ACC112 (cell line): Measurements from ENCODE around the gene E2F4.

Source experiments
- H2AFZ ChIP-seq: fragments of 200-600 bp; sonication (generic); one replicate; pipeline ENCODE4 v1.6.0; 2017; ENCODE audit warnings: antibody characterized with exemption, low read length; ENCODE audit not compliant: unreplicated experiment
- H3K27ac ChIP-seq: fragments of 200-600 bp; sonication (generic); 2 replicates; pipeline ENCODE4 v1.5.1; 2014; ENCODE audit warnings: low read depth, mild to moderate bottlenecking, antibody characterized with exemption, low read length, moderate library complexity
- H3K27me3 ChIP-seq: fragments of 200-600 bp; sonication (generic); 2 replicates; pipeline ENCODE4 v1.6.1; 2014; ENCODE audit warnings: mild to moderate bottlenecking, antibody characterized with exemption, low read length, moderate library complexity, mixed read lengths; ENCODE audit not compliant: insufficient read depth
- H3K36me3 ChIP-seq: fragments of 200-600 bp; sonication (generic); 2 replicates; pipeline ENCODE4 v1.6.1; 2016; ENCODE audit warnings: mild to moderate bottlenecking, antibody characterized with exemption, low read length, moderate library complexity, mixed read lengths; ENCODE audit not compliant: insufficient read depth
- H3K4me1 ChIP-seq: fragments of 200-600 bp; sonication (generic); one replicate; pipeline ENCODE4 v1.6.1; 2016; ENCODE audit warnings: low read length, mixed read lengths; ENCODE audit not compliant: insufficient read depth, unreplicated experiment, control insufficient read depth
- H3K4me3 ChIP-seq: fragments of 200-600 bp; sonication (generic); 2 replicates; pipeline ENCODE4 v1.5.1; 2014; ENCODE audit warnings: mild to moderate bottlenecking, low read depth, low read length
- H3K79me2 ChIP-seq: fragments of 200-600 bp; sonication (generic); one replicate; pipeline ENCODE4 v1.6.0; 2016; ENCODE audit warnings: low read length; ENCODE audit not compliant: control insufficient read depth, unreplicated experiment, insufficient read depth

E2F4 gene

DNA sequence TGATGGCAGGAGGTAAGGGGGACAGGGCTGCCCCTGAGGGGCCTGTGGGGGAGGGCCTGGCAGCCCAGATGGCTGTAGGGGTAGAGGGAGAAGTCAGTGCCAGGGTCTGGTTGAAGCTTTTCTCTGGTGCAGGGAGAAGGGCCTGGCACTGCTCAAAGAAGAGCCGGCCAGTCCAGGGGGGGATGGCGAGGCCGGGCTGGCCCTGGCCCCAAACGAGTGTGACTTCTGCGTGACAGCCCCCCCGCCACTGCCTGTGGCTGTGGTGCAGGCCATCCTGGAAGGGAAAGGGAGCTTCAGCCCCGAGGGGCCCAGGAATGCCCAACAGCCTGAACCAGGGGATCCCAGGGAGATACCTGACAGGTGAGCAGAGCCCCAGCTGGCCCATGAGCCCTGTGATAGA is 24.4 kb upstream of the E2F4 start:
- Histone ChIP-seq H3K4me1 (peaks cover 14% of the 10 kb centered on the region), H3K79me2 (peaks cover 3% of the 10 kb centered on the region), H3K4me3 (no peak overlapping the region)

DNA sequence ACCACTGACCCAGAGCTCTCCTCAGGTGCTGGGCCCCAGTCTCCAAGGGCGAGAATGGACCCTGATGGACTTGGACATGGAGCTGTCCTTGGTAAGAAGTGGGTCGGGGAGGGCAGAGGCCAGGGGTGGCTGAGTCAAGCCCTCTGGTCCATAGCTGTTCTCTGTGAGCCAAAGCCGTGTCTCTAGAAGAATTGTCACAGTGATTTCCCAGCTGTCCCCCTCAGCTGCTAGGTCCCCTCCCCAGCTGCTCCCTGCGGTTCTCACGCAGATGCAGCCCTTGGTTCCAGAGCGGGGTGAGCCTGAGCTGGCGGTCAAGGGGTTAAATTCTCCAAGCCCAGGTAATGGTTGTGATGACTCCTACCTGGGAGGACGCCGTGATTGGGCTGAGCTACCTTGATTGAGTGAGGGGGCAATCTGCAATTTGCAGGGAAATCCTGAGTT is 22.9 kb upstream of the E2F4 start:
- H3K27ac ChIP-seq = no peak overlapping the region
- H3K27me3 ChIP-seq = no peaks in the 10 kb centered on the region
- H3K4me3 ChIP-seq = no peak overlapping the region
- H2AFZ ChIP-seq = no peak overlapping the region
- H3K79me2 ChIP-seq = peaks cover 3% of the 10 kb centered on the region
- no peaks in the 10 kb centered on the region for H3K36me3 ChIP-seq
- H3K4me1 ChIP-seq = peaks cover 23% of the 10 kb centered on the region

More for the DNA sequence above, 24.4 kb upstream of the E2F4 start:
- Histone ChIP-seq H3K27me3 (no peaks in the 10 kb centered on the region), H2AFZ (no peak overlapping the region), H3K27ac (no peak overlapping the region), H3K36me3 (no peaks in the 10 kb centered on the region)

DNA sequence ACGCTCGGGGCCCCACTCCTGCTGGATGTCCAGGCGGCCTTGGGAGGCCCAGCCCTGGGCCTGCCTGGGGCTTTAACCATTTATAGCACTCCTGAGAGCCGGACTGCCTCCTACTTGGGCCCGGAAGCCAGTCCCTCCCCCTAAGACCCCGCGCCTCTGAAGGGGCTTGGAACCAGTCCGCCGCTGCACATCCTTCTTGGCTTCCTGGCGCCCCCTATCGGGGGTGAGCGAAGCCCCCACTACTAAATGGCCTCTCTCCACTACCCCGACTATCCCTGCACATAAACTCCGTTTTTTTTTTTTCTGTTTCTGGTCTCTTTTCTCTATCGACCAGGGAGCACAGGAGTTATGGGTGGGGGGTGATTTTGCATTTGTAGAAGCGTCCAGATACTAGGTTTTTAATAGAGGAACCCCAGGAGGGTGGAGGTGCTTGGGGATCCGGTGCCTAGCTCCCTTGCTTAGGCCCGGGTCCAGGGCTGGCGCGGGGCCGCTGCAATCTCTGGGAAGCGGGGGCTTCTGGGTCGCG is 22.2 kb upstream of the E2F4 start:
- peak overlapping the region; percentile 90 for H3K27ac ChIP-seq
- peak overlapping the region; percentile 80 for H3K4me3 ChIP-seq
- H3K36me3 ChIP-seq = no peaks in the 10 kb centered on the region
- H2AFZ ChIP-seq = peak overlapping the region; percentile 90
- H3K4me1 ChIP-seq = peaks cover 28% of the 10 kb centered on the region
- H3K27me3 ChIP-seq = no peaks in the 10 kb centered on the region
- peaks cover 3% of the 10 kb centered on the region for H3K79me2 ChIP-seq

DNA sequence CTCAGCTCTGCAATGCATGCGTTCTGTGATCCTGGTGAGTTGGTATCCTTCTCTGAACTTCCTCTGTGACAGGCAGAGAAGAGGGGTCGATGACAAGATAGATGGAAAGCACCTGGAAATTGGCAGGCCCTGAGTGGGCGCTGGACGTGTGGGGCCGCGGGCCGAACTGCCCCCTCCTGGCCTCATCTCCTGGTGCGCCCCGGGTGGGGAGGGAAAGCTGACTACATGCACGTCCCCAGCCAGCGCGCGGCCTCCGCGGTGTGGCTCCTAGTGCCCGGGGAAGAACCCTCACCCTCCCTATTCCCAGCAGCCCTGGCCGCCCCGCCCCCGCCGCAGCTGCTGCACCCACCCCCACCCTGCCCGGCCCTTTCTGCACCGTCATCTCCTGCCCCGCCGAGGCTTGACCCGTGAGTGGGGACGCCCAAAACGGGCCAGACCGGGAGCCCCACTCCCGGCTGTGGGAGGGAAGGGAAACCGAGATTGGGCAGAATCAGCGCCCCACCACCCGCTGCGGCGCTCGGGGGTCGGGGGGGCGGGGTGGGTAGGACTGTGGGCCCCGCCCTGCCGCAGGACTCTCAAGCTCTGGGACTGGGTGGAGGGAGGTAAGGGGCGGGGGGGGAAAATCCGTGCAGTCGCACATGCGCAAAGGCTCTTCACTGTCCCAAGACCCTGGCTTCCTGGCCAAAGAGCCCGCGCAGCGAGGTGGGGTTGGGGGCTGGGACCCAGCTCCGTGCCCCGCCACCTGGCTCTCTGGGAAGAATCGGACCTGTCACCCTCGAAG is 21.6 kb upstream of the E2F4 start, which contains the start of gene NOL3:
NOL3 (plus strand) TSS at position 371 of the 781 bp plus-strand sequence.
- peak within 1 kb of the TSS; percentile 90 for H2AFZ ChIP-seq
- H3K36me3 ChIP-seq = no peaks in the 10 kb centered on the region
- H3K27ac ChIP-seq = peak within 1 kb of the TSS; percentile 90
- peaks cover 3% of the 10 kb centered on the region for H3K79me2 ChIP-seq
- H3K4me1 ChIP-seq = peaks cover 31% of the 10 kb centered on the region
- peak within 1 kb of the TSS; percentile 80 for H3K4me3 ChIP-seq
- no peaks in the 10 kb centered on the region for H3K27me3 ChIP-seq

DNA sequence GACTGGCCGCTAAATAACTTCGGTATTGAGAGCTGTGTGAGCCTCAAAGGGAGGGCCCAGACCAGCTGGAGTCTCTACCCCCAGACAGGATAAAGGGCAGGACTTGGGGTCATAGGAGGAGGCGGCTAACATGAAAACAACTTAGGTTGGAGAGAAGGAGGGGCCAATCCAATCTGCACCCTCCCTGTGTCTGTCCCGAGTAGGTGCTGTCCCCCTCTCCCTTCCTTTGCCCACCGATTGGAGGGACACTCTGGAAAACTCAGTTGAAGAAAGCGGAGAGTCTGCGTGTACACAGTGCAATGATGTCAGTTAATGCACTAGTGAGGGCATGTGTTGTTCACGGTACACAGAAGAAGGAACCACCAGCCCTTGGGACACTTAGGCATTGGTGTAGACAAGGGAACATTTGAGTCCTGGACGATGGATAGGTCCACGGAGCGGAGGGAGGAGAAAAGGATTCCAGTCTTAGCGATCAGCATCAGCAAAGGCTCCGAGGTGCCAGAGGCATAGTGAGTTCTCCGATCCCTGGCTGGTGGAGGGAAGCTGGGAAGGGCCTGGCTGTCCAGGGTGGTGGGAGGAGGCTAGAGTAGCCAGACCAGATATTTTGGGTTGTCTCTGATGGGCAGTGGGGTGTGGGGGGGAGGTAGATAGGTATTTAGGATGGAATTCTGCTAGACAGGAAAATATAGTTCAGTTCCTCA is 20.9 kb upstream of the E2F4 start:
- Histone ChIP-seq H3K27me3 (no peaks in the 10 kb centered on the region), H3K4me1 (peaks cover 31% of the 10 kb centered on the region), H3K4me3 (peak overlapping the region; percentile 80), H3K27ac (peak overlapping the region; percentile 90), H3K36me3 (no peaks in the 10 kb centered on the region), H3K79me2 (peaks cover 3% of the 10 kb centered on the region), H2AFZ (peak overlapping the region; percentile 84)

DNA sequence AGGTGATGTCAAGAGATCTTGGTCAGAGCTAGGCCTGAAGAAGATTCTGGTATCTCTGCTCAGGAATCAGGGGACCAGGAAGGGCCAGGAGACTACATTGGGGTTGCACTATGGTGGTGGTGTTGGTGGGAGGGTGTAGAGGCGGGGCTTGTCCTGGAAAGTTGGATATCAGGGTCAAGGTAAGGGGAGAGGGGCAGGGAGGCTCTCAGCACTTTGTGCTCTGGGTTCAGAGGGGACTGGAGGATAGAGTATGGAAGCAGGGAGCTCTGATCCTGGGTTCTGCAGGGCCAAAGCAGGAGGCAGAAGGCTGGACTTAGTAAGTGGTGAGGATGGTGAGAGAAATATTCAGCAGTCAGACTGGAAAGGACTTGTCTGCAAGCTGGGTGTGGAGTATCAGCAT is 18.6 kb upstream of the E2F4 start:
- peaks cover 3% of the 10 kb centered on the region for H3K79me2 ChIP-seq
- H3K27ac ChIP-seq = peak overlapping the region; percentile 55
- H3K4me3 ChIP-seq = peak overlapping the region; percentile 83
- H2AFZ ChIP-seq = peak overlapping the region; percentile 83
- no peaks in the 10 kb centered on the region for H3K27me3 ChIP-seq
- no peaks in the 10 kb centered on the region for H3K36me3 ChIP-seq
- peaks cover 31% of the 10 kb centered on the region for H3K4me1 ChIP-seq

DNA sequence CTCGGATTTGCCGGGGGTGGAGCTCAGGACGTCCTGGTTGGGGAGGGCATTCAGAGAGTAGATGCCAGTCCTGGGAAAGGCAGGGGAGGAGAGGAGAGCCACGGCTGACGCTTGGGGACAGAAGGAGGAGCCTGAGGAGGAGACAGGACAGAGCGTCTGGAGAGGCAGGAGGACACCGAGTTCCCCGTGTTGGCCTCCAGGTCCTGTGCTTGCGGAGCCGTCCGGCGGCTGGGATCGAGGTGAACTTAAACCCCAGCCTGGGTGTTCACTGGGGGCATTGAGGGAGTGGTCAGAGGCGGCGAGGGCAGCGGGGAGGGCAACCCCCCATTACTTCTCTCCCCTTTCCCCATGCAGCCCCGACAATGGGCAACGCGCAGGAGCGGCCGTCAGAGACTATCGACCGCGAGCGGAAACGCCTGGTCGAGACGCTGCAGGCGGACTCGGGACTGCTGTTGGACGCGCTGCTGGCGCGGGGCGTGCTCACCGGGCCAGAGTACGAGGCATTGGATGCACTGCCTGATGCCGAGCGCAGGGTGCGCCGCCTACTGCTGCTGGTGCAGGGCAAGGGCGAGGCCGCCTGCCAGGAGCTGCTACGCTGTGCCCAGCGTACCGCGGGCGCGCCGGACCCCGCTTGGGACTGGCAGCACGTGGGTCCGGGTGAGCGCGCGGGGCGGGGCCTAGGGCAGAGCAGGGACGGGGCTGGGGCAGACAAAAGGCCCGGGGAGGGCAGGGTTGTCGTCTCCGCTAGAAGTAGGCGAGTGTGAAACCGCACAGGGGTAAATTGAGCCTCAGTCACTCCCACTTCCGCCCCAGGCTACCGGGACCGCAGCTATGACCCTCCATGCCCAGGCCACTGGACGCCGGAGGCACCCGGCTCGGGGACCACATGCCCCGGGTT is 17.9 kb upstream of the E2F4 start:
- Histone ChIP-seq H3K27ac (peak overlapping the region; percentile 55), H3K4me3 (peak overlapping the region; percentile 83), H3K36me3 (no peaks in the 10 kb centered on the region), H2AFZ (peak overlapping the region; percentile 83), H3K79me2 (peaks cover 3% of the 10 kb centered on the region), H3K4me1 (peaks cover 29% of the 10 kb centered on the region), H3K27me3 (no peaks in the 10 kb centered on the region)

DNA sequence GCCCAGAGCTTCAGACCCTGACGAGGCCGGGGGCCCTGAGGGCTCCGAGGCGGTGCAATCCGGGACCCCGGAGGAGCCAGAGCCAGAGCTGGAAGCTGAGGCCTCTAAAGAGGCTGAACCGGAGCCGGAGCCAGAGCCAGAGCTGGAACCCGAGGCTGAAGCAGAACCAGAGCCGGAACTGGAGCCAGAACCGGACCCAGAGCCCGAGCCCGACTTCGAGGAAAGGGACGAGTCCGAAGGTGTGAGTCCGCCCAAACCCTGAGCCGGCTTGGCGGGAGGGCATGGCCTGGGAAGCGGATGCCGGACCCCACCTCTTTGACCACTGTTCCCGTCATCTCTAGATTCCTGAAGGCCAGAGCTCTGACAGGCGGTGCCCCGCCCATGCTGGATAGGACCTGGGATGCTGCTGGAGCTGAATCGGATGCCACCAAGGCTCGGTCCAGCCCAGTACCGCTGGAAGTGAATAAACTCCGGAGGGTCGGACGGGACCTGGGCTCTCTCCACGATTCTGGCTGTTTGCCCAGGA is 17.2 kb upstream of the E2F4 start:
- Histone ChIP-seq H3K4me1 (peaks cover 27% of the 10 kb centered on the region), H3K4me3 (peak overlapping the region; percentile 83)

DNA sequence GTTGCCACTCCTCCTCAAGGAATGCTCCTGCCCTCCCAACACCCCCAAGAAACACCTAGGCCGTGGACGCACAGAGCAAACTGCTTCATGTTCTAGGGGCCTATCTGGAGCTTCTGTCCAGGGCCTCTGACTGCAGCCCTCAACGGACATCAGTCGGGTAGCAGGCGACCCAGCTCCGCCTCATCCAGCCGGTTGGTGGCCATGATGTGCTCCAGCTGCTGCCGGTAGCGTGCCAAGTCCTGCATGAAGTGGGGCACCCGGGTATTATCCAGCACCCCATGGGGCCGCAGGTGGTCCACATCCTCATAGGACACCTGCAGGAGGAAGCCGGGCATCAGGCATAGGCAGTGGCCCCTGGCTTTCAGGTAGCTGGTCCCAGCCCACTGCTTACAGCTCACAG is 15.3 kb upstream of the E2F4 start:
- Histone ChIP-seq H3K4me1 (peaks cover 24% of the 10 kb centered on the region), H3K27me3 (no peaks in the 10 kb centered on the region), H3K27ac (no peak overlapping the region), H3K79me2 (peaks cover 3% of the 10 kb centered on the region), H3K4me3 (no peak overlapping the region), H3K36me3 (no peaks in the 10 kb centered on the region), H2AFZ (no peak overlapping the region)

More for the DNA sequence above, 17.2 kb upstream of the E2F4 start:
- no peak overlapping the region for H2AFZ ChIP-seq
- no peaks in the 10 kb centered on the region for H3K27me3 ChIP-seq
- H3K36me3 ChIP-seq = no peaks in the 10 kb centered on the region
- H3K79me2 ChIP-seq = peaks cover 3% of the 10 kb centered on the region
- H3K27ac ChIP-seq = peak overlapping the region; percentile 30
